Vagina (tissue), 2 donors: Measurements from ENCODE around the gene TBC1D19. TPM values are rescaled to one million over a fixed set of nuclear protein-coding genes. Genes with fewer than 3 reads are reported as not detected.
"Not testable (repeated sequence)": the region's sequence is repeated elsewhere in the genome, so short reads cannot be mapped to it uniquely, and the experiment has no call there.

Experiments used
- DNase-seq, 2 donors: peaks; one replicate each; pipeline ENCODE4 v3.0.0-alpha.2; 2017; ENCODE audit errors: extremely low spot score in 2 of 2
- H3K27ac ChIP-seq: fragments of 200-600 bp; sonication (generic); one replicate; pipeline ENCODE4 v1.5.1; 2019
- H3K27me3 ChIP-seq: fragments of 200-600 bp; sonication (generic); one replicate; pipeline ENCODE4 v1.5.1; 2019
- H3K36me3 ChIP-seq, 2 donors: fragments of 200-600 bp; sonication (generic); one replicate each; pipeline ENCODE4 v1.5.1; 2017 to 2019
- H3K4me1 ChIP-seq: fragments of 200-600 bp; sonication (generic); one replicate; pipeline ENCODE4 v1.5.1; 2019
- H3K4me3 ChIP-seq, 2 donors: fragments of 200-600 bp; sonication (generic); 1 replicate in 1 of 2; 2 replicates in 1 of 2; pipeline ENCODE4 v1.5.1; 2016 to 2019
- H3K9me3 ChIP-seq: fragments of 200-600 bp; sonication (generic); one replicate; pipeline ENCODE4 v1.5.1; 2019
- POLR2A ChIP-seq, 2 donors: fragments of 450-650 bp; IDR thresholded peaks; one replicate each; pipeline ENCODE4 v1.6.1; 2017; ENCODE audit warnings: antibody characterized with exemption in 2 of 2, mild to moderate bottlenecking in 2 of 2, moderate library complexity in 2 of 2
- POLR2AphosphoS5 ChIP-seq, 2 donors: sonication (generic); formaldehyde crosslinking; IDR thresholded peaks; one replicate each; pipeline ENCODE4 v1.9.0; 2017; ENCODE audit warnings: antibody characterized with exemption in 2 of 2, mild to moderate bottlenecking in 2 of 2, low read depth in 1 of 2; ENCODE audit not compliant: insufficient read depth in 1 of 2
- intact Hi-C: fragments of 100-400 bp; cut with DNase I; formaldehyde crosslinking; loops from one replicate; pipeline ENCODE4 v1.15.1; 2023
- total RNA-seq: library from RNA; depleted of rRNA; stranded (reverse); fragments of >200 nt; gene quantifications from one replicate; pipeline ENCODE4 v1.2.3, GENCODE V29; 2016
- TF ChIP-seq, protein P1 (sequence below), 3 experiments: fragments of 450-650 bp in 2 of 3; fragments of 200-600 bp in 1 of 3; sonication (generic) in 1 of 3; IDR thresholded peaks; one replicate each; pipeline ENCODE4 v1.5.1; 2017 to 2019; ENCODE audit warnings: antibody characterized with exemption in 3 of 3, mild to moderate bottlenecking in 2 of 3, moderate library complexity in 2 of 3

The TBC1D19 gene
- total RNA-seq, 1 donor from 2014 or later: 10.8 TPM

DNA sequence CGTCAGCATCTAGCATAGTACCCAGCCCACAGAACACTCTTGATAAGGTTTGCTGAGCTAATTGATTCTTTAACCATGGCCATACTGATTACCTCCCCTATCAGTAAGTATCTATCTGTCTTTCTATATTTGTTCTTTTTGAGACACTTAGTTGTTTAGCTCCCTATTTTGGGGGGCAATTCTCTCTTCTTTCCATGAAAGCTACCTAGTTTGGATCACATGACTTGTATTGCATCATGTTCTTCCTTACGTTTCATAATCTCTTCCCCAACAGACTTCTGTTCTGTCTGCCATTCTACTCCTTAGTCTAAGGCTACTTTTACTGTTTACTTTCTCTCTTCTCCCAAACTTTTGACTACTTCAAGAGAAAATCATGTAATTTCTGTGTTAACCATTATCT, 39.0 kb downstream of the TBC1D19 start:
- Histone ChIP-seq H3K4me1 (peaks cover 5% of the 10 kb centered on the region), H3K9me3 (no peaks in the 10 kb centered on the region), H3K27me3 (no peaks in the 10 kb centered on the region), H3K4me3 (no peak overlapping the region), H3K36me3 (no peaks in the 10 kb centered on the region), H3K27ac (no peak overlapping the region)
- intact Hi-C loops: no loop called here
- DNase-seq: no peak
- no peak for TF ChIP-seq POLR2A (IDR thresholded peaks at IDR 0.05)

DNA sequence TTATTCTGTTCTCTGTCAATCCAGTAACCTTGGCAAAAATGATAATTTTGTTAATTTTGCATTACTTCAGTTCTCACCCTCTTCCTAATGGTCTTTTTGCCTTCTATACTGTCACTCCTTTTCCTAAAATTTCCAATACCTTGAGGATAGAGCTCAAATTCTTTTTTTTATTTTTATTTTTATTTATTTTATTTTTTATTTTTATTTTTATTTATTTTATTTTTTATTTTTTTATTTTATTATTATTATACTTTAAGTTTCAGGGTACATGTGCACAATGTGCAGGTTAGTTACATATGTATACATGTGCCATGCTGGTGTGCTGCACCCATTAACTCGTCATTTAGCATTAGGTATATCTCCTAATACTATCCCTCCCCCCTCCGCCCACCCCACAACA, 42.8 kb downstream of the TBC1D19 start:
- DNase-seq, H3K27ac ChIP-seq, H3K27me3 ChIP-seq, H3K4me3 ChIP-seq, H3K4me1 ChIP-seq, H3K36me3 ChIP-seq, intact Hi-C loops, H3K9me3 ChIP-seq: not testable (repeated sequence)

DNA sequence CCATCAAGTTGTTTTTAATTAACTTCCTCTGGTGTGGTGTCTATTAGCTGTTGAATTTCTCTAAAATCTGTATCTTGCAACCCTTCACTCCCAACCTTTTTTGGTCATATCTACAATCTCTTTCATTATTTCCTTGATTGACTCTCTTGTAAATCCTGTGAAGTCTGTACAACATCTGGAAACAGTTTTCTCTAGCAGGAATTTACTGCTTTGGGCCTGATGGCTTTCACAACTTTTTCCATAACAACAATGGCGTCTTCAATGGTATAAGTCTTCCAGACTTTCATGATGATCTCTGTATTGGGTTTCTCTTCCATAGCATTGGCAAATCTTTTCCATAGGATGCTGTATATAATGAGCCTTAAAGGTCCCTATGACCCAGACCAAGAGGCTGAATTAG, 49.0 kb downstream of the TBC1D19 start:
- Histone ChIP-seq H3K27me3 (no peaks in the 10 kb centered on the region), H3K9me3 (no peaks in the 10 kb centered on the region), H3K4me3 (no peak overlapping the region), H3K4me1 (no peaks in the 10 kb centered on the region), H3K36me3 (peaks cover 0 to 6% of the 10 kb centered on the region in 2 donors), H3K27ac (no peak overlapping the region)
- no peak for TF ChIP-seq POLR2AphosphoS5 (IDR thresholded peaks at IDR 0.05; ENCODE audit: insufficient read depth in 1 of 2, low read depth in 1 of 2)
- no peak for TF ChIP-seq POLR2A (IDR thresholded peaks at IDR 0.05)
- TF ChIP-seq, protein P1, sequence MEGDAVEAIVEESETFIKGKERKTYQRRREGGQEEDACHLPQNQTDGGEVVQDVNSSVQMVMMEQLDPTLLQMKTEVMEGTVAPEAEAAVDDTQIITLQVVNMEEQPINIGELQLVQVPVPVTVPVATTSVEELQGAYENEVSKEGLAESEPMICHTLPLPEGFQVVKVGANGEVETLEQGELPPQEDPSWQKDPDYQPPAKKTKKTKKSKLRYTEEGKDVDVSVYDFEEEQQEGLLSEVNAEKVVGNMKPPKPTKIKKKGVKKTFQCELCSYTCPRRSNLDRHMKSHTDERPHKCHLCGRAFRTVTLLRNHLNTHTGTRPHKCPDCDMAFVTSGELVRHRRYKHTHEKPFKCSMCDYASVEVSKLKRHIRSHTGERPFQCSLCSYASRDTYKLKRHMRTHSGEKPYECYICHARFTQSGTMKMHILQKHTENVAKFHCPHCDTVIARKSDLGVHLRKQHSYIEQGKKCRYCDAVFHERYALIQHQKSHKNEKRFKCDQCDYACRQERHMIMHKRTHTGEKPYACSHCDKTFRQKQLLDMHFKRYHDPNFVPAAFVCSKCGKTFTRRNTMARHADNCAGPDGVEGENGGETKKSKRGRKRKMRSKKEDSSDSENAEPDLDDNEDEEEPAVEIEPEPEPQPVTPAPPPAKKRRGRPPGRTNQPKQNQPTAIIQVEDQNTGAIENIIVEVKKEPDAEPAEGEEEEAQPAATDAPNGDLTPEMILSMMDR (IDR thresholded peaks at IDR 0.05): no peak
- intact Hi-C loops: no loop called here
- no peak for DNase-seq

DNA sequence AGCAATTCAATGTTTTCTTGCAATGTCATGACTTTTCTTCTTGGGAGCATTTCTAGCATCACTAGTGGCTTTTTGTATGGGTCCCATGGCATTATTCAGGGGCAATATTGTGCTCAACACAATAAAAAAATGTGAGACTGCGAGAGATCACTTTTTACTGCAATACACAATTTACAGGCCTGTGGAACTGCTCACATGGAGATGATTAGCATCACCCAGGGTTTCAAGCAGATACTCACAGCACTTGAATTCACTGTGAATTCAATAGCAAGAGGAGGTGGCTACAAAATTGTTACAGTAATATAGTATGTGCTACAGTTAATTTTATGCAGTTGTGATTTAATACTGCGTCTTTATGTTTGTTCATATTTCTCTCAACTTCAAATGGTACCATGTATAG, 50.4 kb downstream of the TBC1D19 start:
- intact Hi-C loops: no loop called here
- H3K4me3 ChIP-seq: no peak overlapping the region
- no peak for DNase-seq
- H3K36me3 ChIP-seq: peaks cover 0 to 14% of the 10 kb centered on the region in 2 donors
- H3K9me3 ChIP-seq: no peaks in the 10 kb centered on the region
- no peaks in the 10 kb centered on the region for H3K27me3 ChIP-seq
- no peaks in the 10 kb centered on the region for H3K4me1 ChIP-seq
- TF ChIP-seq, protein P1 (IDR thresholded peaks at IDR 0.05): no peak
- no peak for TF ChIP-seq POLR2A (IDR thresholded peaks at IDR 0.05)
- no peak for TF ChIP-seq POLR2AphosphoS5 (IDR thresholded peaks at IDR 0.05; ENCODE audit: insufficient read depth in 1 of 2, low read depth in 1 of 2)
- H3K27ac ChIP-seq: no peak overlapping the region

DNA sequence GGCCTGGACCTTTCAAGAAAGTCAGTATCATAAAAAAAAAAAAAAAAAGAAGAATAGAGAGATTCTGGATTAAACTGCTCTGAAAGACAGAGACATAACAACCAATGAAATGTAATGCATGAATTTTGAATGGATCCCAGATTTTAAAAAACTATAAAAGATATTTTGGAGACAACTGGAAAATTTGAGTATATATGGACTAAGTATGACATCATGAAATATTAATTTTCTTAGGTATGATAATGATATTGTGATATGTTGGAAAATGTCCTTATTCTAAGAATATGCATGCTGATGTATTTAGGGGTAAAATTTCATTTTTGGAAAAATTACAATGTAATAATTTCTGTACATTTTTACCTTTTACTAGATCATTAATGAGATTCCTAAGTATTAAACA, 52.6 kb downstream of the TBC1D19 start:
- Histone ChIP-seq H3K4me3 (no peak overlapping the region), H3K27me3 (no peaks in the 10 kb centered on the region), H3K9me3 (no peaks in the 10 kb centered on the region), H3K27ac (no peak overlapping the region), H3K36me3 (peaks cover 0 to 22% of the 10 kb centered on the region in 2 donors), H3K4me1 (no peaks in the 10 kb centered on the region)
- TF ChIP-seq, protein P1 (IDR thresholded peaks at IDR 0.05): no peak
- no peak for TF ChIP-seq POLR2AphosphoS5 (IDR thresholded peaks at IDR 0.05; ENCODE audit: insufficient read depth in 1 of 2, low read depth in 1 of 2)
- no peak for TF ChIP-seq POLR2A (IDR thresholded peaks at IDR 0.05)
- no peak for DNase-seq
- intact Hi-C loops: no loop called here

DNA sequence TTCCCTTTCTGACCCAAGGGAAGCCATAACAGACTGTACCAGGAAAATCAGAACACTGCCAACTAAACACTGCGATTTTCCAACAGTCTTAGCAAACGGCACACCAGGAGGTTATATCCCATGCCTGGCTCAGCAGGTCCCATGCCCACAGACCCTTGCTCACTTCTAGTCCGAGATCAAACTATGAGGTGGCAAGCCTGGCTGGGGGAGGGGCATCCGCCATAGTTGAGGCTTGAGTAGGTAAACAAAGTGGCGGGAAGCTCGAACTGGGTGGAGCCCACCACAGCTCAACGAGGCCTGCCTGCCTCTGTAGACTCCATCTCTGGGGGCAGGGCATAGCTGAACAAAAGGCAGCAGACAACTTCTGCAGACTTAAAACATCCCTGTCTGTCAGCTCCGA, 56.8 kb downstream of the TBC1D19 start:
- peaks cover 0 to 22% of the 10 kb centered on the region in 2 donors for H3K36me3 ChIP-seq
- H3K27ac ChIP-seq, H3K4me3 ChIP-seq, H3K27me3 ChIP-seq, intact Hi-C loops, DNase-seq, H3K9me3 ChIP-seq, H3K4me1 ChIP-seq: not testable (repeated sequence)
